HK-2 (cell line): ENCODE measurements around the gene SKIDA1.

Experiments used
- DNase-seq: peaks from one replicate; pipeline ENCODE4 v3.0.0-alpha.2; 2018; ENCODE audit not compliant: unreplicated experiment

Gene SKIDA1

DNA sequence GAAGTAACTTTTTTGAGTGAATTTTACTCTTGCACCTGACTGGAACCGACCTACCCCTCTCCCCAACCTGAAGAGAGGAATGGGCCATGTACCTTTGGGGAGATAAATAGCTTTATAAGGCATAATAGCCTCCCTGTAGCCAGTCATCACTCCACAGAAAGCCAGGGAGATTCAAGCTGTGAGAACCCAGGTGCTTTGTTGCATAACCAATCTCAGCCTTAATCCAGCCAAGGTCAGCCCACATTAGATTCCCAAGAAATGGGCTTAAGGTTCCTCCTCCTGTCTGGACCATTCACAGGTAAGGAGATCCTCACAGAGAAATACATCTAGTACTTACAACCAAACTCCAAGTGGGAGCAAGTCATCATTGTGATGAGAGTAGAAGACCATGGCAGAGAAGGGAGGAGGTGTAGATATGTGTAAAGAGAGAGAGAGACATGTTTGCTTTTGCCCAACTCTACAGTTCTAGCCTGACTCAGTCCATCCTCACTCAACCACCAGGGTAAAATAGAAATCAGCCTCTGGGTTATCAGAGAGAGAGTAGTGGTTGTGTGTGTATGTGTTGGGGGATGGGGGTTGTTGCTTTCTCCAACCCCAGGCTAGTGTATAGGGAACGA, 23.6 kb downstream of the SKIDA1 start:
- no peak for DNase-seq

DNA sequence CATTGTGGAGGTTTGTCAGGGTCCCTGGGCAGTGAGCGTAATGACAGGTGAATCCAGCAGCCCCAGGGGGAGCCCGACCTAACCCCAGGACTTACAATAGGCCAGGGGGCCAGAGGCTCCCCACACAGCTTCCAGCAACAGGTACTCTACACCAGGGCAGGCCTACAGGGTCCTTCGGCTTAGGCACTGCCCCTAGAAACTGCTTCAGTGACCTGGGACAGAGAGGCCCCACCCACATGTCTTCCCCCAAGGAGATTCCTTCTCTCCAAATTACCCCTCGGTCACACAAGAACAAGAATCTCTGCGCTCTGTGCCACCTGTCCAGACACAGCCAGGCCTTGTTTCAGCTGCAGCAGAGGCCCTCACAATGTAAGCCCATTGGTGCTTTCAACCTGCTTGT, 24.4 kb downstream of the SKIDA1 start:
- DNase-seq: no peak

GRCh38 chr10:21500578-21500910, 24.9 kb downstream of the SKIDA1 start:
- no peak for DNase-seq

- DNase-seq: peak; percentile 18
Observed at GRCh38 chr10:21499701-21500577, 25.5 kb downstream of the SKIDA1 start.

- DNase-seq: no peak
Observed at GRCh38 chr10:21498986-21499385, 26.5 kb downstream of the SKIDA1 start.

- DNase-seq: no peak
Observed at GRCh38 chr10:21498377-21498776, 27.1 kb downstream of the SKIDA1 start.

- DNase-seq: peak; percentile 88
Observed at GRCh38 chr10:21497177-21497807, 28.2 kb downstream of the SKIDA1 start.

DNA sequence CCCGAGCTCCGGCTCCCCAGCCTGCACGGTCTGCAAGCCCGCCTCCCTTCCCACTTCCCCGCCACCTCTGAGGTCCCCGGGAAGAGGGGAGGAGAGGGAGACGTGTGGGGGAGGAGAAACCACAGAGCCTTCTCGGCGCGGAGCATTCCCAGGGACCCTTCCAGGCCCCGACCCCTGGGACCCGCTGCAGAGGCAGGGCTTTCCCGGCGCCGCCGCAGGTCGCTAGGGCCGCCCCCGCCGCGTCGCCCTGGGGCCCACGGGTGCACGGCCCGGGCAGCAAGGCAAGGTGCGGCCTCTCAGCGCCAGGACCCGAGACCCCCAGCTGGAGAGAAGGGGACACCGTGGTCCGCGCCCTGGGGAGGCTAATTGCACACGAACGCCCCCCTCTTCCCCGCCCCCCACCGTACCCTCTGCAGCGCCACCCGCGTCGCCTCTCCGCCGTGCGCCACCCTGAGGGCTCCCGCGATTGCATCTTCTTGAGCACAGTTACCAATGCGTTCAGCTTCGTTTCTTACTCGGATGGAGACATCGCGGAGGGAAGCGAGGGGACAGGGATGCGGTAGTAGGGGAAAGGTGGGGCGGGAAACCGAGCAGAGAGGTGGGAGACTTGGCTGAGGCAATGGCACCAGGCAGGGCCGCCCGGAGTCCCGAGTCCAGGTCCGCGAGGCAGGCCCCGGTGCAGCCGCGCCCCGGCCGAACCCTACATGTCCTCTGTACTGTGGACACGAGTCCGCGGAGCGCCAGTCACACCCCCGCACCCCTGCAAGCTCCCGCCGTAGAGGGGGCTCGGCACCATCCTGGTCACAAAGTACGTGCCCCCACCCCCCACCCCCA, 28.9 kb downstream of the SKIDA1 start:
- DNase-seq: peak; percentile 57

DNA sequence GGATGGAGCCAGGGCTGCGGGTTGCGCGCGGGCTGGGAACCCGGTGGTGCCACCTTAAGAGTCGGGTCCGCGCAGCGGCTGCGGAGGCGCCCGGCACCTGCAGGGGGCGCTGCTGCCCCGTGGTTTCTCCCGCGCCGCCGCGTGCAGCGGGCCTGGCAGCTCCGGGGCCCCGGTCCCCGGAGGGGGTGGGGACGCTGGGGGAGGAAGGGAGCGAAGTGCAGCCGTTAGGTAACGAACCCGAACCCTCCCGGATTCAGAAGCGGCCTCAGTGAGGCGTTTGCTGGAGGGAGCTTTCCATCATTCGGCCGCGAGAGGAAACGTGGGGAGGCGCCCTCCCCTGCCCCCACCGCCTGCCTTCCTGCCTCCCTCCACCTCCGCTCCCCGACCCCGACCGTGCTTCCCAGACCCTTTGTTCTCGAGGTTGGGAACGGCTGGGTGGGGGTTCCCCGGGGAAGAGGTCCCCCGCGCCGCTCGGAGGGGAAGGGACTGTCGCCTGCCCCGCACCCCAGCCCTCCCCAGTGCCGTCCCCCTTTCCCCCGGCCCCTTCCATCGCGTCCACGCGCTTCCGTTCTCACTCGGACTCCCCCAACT, 29.6 kb downstream of the SKIDA1 start:
- DNase-seq: peak; percentile 80

GRCh38 chr10:21495002-21495751, 30.3 kb downstream of the SKIDA1 start:
- no peak for DNase-seq

- no peak for DNase-seq
Observed at GRCh38 chr10:21494191-21495001, 31.1 kb downstream of the SKIDA1 start.

DNA sequence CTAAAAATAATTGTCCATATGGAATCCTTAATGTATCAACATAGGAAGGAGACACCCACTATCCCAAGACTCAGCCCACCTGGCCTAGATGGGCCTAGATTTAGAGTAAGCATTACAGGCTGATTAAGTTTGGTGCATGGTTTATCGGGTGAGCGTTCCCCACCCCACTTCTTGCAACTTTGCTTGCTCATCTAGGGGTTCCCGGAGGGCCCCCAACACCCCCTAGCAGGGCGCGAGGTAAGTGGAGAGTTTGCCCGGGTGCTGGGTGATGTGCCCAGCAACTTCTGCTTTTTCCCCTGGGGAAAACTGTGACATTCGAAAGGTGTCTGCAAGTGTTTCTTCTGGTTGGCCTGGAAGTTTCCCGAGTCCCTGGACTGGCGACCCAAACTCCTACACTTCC, 31.7 kb downstream of the SKIDA1 start:
- no peak for DNase-seq

DNA sequence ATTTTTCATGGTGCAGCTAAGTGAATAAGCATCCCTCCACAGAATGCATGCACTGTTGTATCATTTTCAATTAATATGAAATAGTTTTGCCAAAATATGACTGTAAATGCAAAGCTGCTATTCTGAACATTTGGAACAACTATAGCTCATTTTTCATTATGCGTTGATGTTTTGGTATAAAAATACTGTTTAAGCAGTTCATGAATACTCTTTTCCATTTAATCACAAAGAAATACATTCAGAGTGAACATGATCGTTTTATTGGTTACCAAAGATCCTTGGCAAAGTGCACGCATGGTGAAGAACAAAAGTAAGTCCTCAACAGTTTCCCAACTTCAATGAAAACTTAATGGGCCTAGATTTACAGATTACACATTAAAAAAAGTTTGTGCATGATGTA, 33.1 kb downstream of the SKIDA1 start:
- no peak for DNase-seq

GRCh38 chr10:21490711-21491105, 34.8 kb downstream of the SKIDA1 start:
- DNase-seq: no peak

- DNase-seq: no peak
Observed at GRCh38 chr10:21490028-21490710, 35.3 kb downstream of the SKIDA1 start.

DNA sequence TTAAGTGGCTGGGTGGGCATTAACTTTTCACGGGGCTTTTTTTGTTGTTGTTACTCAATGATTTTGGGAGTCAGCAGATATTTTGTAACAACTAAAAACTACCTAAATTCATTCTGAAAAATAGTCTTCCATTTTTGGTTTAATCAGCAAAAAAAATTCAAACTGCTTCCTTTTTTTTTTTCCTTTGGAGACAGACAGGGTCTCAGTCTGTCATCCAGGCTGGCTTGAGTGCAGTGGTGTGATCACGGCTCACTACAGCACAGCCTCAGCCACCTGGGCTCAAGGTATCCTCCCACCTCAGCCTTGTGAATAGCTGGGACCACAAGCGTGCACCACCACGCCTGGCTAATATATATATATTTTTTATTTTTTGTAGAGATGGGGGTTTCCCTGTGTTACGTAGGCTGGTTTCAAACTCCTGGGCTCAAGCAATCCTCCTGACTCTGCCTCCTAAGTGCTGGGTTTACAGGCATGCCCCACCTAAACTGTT, 36.5 kb downstream of the SKIDA1 start:
- no peak for DNase-seq

- no peak for DNase-seq
Observed at GRCh38 chr10:21488246-21488956, 37.1 kb downstream of the SKIDA1 start.

GRCh38 chr10:21487416-21488180, 37.9 kb downstream of the SKIDA1 start:
- DNase-seq: no peak
